ENCODE results near the gene PIP4P1.

PIP4P1 gene

DNA sequence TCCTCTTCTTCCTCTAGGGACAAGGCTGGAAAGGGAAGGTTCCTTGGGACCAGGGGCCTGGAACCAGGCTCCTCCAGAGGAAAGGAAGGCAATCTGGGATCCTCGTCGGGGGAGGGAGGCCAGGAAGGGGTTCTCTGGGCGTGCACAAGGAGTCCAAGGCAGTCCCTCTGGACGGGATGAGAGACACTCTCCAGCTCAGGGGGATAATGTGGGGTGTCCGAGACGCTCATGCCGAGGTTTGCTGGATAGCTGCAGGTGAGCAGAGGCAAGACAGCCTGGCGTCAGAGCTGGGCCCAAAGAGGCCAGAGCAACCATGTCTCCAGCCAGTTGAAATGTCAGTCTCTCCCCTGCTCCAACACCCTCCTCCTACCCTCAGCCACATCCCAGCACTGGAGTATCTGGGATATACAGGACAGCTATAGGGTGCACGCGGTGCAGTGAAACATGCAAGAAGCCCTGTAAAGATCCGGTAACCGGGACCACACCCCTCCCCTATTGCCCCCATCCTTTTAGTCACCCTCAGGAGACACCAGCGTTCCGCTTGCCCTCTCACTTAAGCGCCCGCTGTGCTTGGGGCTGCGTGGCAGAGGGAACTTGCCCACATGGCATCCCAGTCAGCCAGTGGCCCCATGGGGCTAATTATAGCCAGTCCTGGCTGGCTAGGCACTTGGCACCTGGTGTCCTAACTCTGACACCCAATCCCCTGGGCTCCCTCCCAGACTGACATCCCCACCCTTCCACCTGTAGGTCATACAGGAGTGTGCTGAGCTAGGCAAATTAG, 25.5 kb downstream of the PIP4P1 start, which contains the start of gene KLHL33:
Gene KLHL33 (minus strand): TSS at position 585 of the 781 bp plus-strand sequence. CDS start 355 bp downstream, at position 230.
- no peak for DNase-seq

DNA sequence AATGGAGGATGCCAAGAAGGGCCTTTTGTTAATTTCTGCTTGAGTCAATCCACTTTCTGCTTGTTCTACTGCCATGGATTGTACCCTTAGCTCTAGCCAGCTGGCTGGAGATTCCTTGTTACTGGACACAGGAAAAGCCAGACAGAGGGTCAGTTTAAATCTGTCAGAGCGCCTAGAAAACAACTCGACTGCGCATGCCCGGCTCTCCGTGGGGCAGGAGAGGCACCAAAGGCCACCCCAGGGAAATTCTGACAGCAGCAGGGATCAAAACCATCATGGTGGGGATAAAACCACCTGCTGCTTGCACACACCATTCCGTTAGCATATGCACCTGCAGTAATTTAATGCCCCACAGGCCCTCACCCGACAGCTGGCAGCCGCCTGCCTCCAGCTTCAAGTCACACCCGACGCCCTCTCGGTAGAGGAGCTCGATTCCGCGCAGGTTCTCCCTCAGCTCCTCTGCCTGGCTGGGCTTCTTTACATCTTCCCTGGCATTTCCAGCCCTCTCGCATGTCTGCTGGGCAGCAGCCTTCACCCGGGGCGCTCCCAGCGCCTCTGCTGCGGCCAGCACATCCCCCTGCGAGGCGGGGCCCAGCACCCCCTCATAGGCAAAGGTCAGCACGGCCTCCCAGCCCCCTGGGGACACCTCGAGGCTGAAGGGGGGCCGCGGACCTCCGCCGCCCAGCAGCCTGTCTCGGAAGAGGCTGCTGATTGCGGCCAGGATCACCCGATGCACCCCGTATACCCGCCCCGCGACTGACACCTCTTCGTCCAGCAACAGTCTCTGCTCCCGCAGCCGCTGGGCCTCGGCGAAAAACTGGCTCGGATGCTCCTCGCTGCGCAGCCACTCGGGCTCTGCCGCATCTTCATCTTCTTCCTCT, 26.3 kb downstream of the PIP4P1 start:
- no peak for DNase-seq

DNA sequence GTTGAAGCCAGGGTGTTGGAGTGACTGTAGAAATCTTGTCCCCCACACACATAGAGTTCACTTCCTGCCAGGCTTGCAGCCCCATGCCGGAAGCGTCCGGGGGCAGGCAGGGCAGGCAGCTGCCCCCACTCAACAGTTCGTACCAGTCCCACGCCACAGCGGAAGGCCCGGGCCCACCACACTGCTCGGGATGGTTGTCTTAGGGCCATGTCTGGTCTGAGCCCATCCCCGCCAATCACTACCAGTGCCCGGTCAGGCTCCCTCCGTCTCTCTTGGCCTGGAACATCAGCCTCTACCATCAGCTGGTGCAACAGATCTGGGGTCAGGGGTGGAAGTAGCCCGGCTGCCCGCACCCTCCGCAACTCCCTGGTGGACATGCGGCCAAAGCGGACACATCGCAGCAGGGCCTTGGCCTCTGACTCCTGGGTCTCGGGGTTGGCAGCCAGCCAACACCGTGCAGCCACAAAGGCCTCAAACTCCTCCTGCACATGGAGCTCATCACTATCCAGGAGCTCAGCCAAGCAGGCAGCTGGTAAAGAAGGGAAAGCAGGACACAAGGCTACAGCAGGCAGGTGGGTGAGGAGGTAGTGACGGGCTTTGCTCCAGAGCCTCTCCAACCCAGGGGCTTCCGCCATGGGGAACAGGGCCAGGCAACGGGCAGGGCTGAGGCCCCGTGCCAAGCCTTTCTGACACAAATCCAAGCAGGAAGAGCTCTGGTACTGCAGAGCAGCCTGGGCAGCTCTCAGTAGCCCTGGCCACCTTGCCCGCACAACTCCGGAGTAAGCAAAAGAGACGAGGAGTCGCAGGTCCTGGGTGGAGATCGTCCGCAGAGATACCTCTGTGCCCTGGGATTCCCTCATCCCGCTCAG, 31.2 kb downstream of the PIP4P1 start:
- peak; percentile 7 for DNase-seq

DNA sequence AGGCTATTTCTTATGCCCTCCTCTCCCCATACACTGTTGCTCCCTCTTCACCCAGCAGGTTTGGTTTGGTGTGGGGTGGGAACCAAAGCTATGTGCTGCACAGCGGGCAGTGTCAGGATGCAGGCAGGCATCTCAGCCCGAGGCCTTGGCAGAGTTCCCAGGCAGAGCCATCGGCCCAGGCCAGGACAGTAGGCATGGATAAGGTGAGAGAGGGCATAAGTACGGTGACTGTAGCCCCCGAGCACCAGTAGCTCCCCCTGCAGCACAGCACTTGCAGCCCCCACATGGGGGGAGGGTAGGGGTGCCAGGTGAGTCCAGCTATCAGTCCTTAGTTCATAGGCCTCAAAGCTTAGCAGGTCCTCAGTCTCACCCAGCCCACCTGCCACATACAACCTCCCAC, 32.4 kb downstream of the PIP4P1 start:
- no peak for DNase-seq

DNA sequence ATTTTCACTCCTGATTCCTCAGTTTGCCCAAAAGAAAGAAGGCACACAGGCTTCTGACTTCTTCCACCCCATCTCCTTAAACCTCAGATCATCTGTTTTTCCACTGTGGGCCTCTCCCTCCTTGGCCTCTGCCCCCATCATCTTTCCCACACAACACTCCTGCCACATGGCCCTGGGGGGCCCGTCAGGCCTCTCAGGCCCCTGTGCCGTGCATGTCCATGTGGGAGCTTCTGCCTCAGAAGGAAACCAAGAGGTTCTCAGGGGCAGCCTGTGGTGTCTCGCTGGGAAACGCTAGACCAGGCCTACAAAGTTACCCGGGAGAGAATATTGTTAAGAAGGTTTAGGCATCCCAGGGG, 33.2 kb downstream of the PIP4P1 start:
- no peak for DNase-seq

DNA sequence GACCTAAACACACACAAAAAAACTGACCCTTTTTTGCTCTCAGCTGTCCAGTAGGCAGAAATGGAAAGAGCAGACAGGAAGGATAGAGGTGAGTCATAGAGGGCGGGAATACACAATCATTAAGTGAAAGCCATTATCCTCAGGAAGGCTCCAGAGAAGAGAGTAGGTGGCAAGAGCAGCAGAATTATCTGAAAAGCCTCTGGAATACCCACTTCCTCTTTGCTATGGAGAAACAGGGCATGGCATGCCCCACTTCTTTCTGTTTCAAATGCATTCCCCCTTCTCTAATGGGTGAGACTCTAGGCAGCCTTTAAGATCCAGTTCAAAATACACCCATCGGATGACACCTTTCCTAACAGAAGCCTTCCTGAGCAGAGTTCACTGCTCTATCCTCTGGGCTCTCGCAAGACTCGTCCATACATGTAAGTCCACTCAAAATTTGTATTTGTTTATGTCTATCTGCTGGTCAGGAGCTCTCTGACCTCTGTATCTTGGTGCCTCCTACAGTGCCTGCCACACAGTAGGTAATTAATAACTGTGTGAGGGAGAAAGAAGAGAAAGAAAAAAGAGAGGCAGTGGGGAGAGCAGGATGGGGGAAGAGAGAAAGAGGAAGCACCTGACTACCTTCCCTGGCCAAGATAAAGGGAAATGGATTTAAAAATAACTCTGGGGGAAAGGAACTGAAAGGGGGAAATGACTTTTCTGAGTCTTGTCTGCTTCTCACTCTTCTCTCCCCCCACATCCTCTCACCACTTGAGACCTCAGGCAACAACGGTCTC, 33.8 kb downstream of the PIP4P1 start:
- DNase-seq = no peak

DNA sequence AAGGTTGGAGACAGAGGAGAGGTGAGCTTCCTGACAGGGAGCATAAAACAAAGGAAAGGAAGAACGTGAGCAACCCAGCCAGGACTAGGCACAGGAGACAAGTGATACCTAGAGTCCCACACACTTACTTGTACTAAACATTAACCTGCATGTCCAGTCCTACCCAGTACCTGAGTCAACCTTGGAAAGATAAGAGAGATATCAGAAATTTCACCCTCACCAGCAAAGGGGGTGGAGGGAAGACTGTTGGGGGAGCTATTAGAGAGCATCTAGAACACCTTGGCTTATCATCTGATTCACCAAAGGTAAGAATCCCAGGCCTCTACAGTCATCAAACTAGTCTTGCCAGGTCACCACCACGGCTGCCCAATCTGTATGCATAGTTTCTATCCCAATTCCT, 36.4 kb downstream of the PIP4P1 start:
- no peak for DNase-seq

DNA sequence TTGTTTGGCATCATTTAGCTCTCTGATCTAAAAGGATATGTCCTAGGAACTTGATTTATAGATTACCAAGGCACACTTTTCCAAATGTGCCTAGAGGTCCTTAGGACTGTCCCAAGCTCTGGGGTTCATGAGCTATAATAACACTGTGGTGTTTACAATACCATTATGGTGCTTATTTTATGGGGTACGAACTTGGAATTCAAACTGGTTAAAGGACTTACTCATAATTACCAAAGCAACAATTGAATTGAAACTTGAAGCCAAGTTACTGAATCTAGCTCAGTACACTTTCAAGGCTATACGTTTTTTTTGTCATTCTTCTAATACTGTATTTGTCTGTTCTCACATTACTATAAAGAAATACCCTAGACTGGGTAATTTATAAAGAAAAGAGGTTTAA, 38.3 kb downstream of the PIP4P1 start:
- DNase-seq = no peak

DNA sequence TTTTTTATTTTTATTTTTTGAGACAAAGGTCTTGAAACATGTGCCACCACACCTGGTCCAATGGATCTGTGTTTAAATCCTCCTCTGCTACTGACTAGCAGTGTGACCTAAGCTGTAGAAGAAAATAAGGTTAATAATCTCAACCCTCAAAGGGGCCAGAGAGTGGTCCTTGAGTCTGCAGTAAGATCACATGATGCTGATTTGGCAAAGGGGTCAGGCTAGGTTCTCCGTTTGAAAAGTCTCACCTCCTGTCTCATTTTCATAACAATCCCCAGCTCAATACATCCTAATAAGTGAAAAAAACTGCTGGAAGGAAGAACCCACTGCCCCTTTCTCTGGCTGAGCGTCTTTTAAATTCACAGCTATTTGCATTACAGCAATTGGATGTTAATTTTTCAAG, 40.0 kb downstream of the PIP4P1 start:
- no peak for DNase-seq

DNA sequence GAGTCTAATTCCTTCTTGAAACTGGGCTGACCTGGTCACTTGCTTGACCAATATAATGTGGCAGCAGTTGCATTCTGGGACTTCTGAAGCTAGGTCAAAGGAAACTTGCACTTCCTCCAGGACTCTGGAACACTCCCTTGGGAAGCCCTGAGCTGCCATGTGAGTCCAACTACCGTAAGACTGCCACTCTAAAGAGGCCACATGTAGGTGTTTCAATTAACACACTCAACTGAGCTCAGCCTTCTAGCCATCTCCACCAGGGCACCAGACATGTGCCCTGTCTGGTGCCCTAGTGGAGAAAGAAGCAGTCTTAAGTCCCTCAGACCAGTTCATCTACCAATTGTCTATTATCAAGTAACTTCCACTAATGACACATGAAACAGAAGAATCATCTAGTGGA, 41.8 kb downstream of the PIP4P1 start:
- no peak for DNase-seq

DNA sequence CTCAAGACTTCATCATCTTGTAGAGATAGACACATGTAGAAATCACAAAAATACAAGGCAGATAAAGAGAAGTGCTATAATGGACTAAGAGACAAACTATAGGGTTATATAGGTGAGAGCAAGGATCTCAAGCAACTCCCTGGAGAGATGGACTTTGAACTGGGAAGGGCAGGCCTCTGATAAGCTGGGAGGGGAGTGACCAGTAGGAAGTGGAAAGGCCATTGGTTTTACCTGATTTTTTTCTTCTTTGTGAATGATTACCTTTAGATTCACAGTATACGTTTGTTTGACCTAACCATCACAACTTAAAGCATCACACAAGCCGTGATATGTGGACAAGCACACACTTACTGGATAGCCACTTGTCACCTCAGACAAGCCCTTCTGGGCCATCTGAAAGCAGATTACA, 42.7 kb downstream of the PIP4P1 start:
- DNase-seq = no peak

DNA sequence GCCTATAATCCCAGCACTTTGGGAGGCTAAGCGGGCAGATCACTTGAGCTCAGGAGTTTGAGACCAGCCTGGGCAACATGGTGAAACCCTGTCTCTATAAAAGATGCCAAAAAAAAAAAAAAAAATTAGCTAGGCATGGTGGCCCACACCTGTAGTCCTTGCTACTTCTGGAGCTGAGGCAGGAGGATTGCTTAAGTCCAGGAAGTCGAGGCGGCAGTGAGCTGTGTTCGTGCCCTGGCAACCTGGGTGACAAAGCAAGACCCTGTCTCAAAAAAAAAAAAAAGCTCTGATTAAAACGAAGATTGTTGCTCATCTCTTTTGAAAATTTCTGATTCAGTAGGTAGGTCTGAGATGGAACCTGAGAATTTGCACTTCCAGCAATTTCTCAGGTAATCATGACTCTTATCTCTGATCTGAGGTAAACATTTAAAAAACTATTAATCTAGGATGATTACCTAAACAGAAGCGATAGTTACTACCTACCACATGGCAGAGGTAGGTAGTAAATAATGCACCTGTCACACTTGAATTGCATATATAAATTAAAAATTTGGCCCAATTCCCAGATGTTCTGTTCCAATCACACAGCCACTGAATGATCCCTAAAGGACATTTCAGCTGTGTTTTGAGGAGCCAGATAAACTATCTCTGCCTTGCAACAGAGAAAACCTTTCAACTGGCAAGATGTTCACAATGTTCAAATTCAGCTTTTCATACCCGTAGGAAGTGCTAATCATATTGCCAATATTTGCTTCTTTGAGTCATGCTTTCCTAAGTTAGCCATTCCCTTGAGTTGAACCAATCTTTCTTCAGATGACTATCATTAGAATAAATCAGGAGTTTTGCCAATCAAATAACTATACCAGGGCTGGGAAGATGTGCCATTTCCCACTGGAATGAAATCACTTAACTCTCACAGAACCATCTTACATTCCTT, 43.7 kb downstream of the PIP4P1 start:
- DNase-seq = no peak

DNA sequence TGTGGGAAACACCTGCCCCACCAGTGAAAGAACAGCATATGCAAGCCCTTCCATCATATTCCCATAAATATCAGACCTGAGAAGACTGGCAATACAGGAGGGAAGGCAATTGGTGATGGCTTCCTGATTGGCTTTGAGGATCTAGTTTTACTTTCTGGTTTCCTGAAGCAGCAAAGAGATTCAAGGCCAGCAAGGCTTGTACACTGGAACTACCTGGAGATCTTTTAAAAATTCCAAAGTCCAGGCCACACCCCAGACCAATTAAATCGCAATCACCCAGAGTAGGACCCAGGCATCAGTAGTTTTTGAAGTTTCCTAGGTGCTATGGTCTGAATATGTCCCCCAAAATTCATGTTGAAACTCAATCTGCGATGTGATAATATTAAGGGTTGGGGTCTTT, 45.0 kb downstream of the PIP4P1 start:
- no peak for DNase-seq

DNA sequence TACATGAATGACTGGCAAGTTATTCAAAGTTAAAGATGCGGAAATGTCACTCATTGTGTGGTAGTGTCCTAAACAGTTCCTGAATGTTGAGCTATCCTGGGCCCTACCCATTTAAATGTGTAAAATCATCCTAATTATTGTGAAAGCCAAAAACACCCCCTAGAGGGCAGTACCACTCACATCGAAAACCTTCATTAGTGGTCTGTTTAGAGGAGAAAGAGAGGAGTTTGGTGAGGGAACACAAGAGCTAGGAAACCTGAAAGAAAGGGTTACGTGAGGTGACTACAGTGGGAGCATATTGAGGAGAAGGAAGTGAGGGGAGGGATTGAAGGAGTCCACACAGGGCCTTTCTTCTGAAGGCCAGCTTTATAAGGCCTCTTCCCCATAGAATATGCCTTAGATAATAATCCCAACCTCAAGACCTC, 45.4 kb downstream of the PIP4P1 start:
- DNase-seq = peak; percentile 56

DNA sequence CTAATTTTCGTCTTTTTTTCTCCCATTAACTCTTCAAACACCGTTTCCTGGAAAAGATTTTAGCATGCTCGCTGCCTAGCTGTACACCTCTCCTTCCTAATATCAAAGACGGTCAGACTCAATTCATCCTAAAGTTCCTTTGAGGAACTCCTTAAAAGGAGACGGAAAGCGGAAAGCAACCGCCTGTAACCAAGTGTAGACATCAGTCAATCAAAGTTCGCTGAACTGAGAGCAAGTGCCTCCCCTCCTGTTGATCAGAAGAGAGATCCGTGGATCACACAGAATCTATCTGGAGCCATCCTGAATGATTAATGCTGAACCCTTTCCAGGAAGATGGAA, 47.5 kb downstream of the PIP4P1 start:
- peak; percentile 38 for DNase-seq

DNA sequence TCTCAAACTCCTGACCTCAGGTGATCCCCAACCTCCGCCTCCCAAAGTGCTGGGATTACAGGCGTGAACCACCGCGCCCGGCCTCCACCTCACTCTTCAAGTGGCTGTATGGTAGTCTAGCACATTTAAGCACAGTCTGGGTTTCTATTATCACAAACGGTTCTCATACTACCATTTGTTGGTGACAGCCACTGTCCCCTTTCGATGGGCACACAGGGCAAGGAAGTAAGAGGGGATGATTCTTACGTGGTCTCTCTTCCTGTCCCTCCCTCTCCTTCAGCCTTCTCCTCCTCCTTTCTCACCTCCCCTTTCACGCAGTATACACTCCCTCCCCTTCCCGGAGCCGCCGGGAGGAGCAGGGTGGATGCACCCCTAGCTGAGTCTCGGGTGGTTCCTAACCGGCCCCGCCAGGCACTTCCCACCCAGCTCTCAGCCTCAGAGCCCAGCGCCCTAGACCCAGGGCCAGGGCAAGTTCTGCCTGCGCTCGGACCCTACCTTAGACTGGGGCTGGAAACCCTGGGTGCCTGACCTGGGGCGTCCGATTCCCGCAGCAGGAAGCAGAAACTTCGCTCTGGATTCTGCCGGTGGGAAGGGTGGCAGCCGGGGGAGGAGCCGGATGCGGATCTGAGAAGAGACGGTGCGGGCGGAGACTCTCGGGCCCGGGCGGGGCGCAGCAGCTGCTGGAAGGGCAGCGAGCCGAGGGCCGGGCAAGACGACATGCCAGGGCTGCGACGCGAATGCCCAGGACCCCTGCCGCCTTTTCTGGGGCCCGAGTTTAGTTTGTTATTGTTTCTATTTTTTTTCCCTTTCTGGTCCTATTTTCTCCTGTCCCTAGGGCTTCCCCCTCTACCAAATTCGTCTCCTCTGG, 48.1 kb downstream of the PIP4P1 start, which contains the start of gene TEP1:
Gene TEP1 (minus strand): TSS at position 626 of the 868 bp plus-strand sequence. CDS start 5,062 bp downstream, outside the sequence.
- DNase-seq = peak; percentile 81

DNA sequence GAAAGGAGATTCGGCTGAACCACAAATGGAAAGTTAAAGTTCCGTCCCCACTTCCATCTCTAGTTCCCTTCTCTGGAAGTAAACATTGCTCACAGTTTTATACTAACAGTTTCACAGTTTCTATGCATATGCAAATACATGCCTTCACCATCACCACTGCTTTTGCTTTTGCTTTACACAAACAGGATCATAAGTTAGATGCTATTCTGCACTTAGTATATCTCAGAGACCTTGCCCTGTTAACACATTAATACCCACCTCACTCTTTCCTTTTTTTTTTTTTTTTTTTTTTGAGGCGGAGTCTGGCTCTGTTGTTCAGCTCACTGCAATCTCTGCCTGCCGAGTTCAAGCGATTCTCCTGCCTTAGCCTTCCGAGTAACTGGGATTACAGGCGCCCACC, 48.8 kb downstream of the PIP4P1 start:
- DNase-seq = no peak

DNA sequence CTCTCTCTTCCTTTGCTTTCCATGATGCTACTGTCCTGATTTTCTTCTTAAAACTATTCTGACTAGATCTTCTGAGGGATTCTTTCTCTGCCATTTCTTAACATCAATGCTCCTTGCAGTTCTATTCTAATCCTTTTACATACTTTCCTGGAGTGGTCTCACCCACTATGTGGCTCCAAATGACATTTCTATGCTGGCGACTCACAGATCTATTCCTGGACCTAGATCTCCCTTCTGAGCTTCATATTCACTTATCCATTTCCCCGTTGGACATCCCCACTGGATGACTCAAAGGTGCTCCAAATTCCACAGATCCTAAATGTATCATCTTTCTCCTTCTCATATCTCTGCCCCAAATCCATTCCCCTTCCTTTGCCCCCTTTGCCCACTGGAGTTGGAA, 52.0 kb downstream of the PIP4P1 start:
- no peak for DNase-seq
